Neuronal stem cell (in vitro differentiated cells): ENCODE measurements around the gene LMTK2.
A peak's percentile ranks its signal among the peaks of the same experiment; 100 is the strongest.

Experiments
- DNase-seq: peaks from one replicate; pipeline ENCODE4 v3.0.0-alpha.2; 2013; ENCODE audit warnings: low spot score
- H2AFZ ChIP-seq: one replicate; pipeline ENCODE4 v1.6.1; 2013; ENCODE audit warnings: mild to moderate bottlenecking, low read length, inconsistent platforms
- H2AK5ac ChIP-seq: 2 replicates; pipeline ENCODE4 v1.6.1; 2013; ENCODE audit warnings: low read depth, mild to moderate bottlenecking, inconsistent platforms, low read length, moderate library complexity, mixed read lengths
- H2BK120ac ChIP-seq: 2 replicates; pipeline ENCODE4 v1.6.1; 2013; ENCODE audit warnings: low read depth, mild to moderate bottlenecking, inconsistent platforms, low read length, moderate library complexity, mixed read lengths
- H2BK12ac ChIP-seq: one replicate; pipeline ENCODE4 v1.6.1; 2013; ENCODE audit warnings: low read length, inconsistent platforms
- H2BK15ac ChIP-seq: 2 replicates; pipeline ENCODE4 v1.6.1; 2013; ENCODE audit warnings: mild to moderate bottlenecking, low read length, inconsistent platforms, mixed read lengths
- H2BK5ac ChIP-seq: one replicate; pipeline ENCODE4 v1.6.1; 2013; ENCODE audit warnings: inconsistent platforms, mild to moderate bottlenecking, low read length, moderate library complexity
- H3K14ac ChIP-seq: one replicate; pipeline ENCODE4 v1.6.1; 2013; ENCODE audit warnings: low read length, inconsistent platforms
- H3K18ac ChIP-seq: 2 replicates; pipeline ENCODE4 v1.6.1; 2013; ENCODE audit warnings: low read length, inconsistent platforms
- H3K23ac ChIP-seq: 2 replicates; pipeline ENCODE4 v1.6.1; 2013; ENCODE audit warnings: low read depth, mild to moderate bottlenecking, mixed read lengths, low read length, inconsistent platforms; ENCODE audit not compliant: poor library complexity
- H3K27ac ChIP-seq: replicated peaks from 3 replicates; pipeline ENCODE4 v1.5.1; 2013; ENCODE audit warnings: low read length, inconsistent platforms
- H3K27me3 ChIP-seq, 3 experiments: 2 replicates each; pipeline ENCODE4 v1.6.1; 2013; ENCODE audit warnings: low read length in 3 of 3, mild to moderate bottlenecking in 2 of 3, inconsistent platforms in 1 of 3, low read depth in 1 of 3, mixed read lengths in 1 of 3, moderate library complexity in 1 of 3; ENCODE audit not compliant: control insufficient read depth in 3 of 3, insufficient read depth in 3 of 3
- H3K36me3 ChIP-seq, 2 donors: replicated peaks in 1 of 2; 2 replicates each; pipeline ENCODE4 v1.6.1; 2013; ENCODE audit warnings: low read length in 2 of 2; ENCODE audit not compliant: control insufficient read depth in 2 of 2, insufficient read depth in 2 of 2
- H3K4ac ChIP-seq: 2 replicates; pipeline ENCODE4 v1.6.1; 2013; ENCODE audit warnings: inconsistent platforms, mild to moderate bottlenecking, low read length, moderate library complexity
- H3K4me1 ChIP-seq, 2 donors: 1 replicate in 1 of 2; 2 replicates in 1 of 2; pipeline ENCODE4 v1.6.1; 2013; ENCODE audit warnings: low read length in 2 of 2, low read depth in 1 of 2; ENCODE audit not compliant: control insufficient read depth in 2 of 2, insufficient read depth in 1 of 2
- H3K4me2 ChIP-seq: one replicate; pipeline ENCODE4 v1.6.1; 2013; ENCODE audit warnings: mild to moderate bottlenecking, low read length, inconsistent platforms; ENCODE audit not compliant: insufficient read depth, poor library complexity, severe bottlenecking
- H3K4me3 ChIP-seq, 2 donors: 2 replicates each; pipeline ENCODE4 v1.5.1; 2013; ENCODE audit warnings: low read length in 2 of 2, mild to moderate bottlenecking in 2 of 2, inconsistent platforms in 1 of 2, moderate library complexity in 1 of 2
- H3K79me1 ChIP-seq: one replicate; pipeline ENCODE4 v1.6.1; 2013; ENCODE audit warnings: low read depth, mild to moderate bottlenecking, inconsistent platforms, low read length, moderate library complexity
- H3K9ac ChIP-seq: one replicate; pipeline ENCODE4 v1.6.1; 2013; ENCODE audit warnings: mild to moderate bottlenecking, low read depth, low read length, inconsistent platforms; ENCODE audit not compliant: poor library complexity
- H3K9me3 ChIP-seq, 2 donors: replicated peaks in 1 of 2; 2 replicates each; pipeline versions ENCODE3 to v1.6.1; 2013; ENCODE audit warnings: low read length in 2 of 2, mild to moderate bottlenecking in 2 of 2, inconsistent platforms in 1 of 2, low read depth in 1 of 2, mixed read lengths in 1 of 2, moderate library complexity in 1 of 2; ENCODE audit not compliant: control insufficient read depth in 2 of 2, insufficient read depth in 1 of 2
- H4K8ac ChIP-seq: one replicate; pipeline ENCODE4 v1.6.1; 2013; ENCODE audit warnings: low read depth, mild to moderate bottlenecking, inconsistent platforms, low read length, moderate library complexity
- H4K91ac ChIP-seq: one replicate; pipeline ENCODE4 v1.6.1; 2013; ENCODE audit warnings: low read length, low read depth, mild to moderate bottlenecking, inconsistent platforms; ENCODE audit not compliant: poor library complexity
- WGBS, 2 donors: extraction: QIAGEN DNeasy Blood & Tissue Kit; methylation state at CpG; one replicate each; pipeline ENCODE4 v1.1.7; 2013; ENCODE audit warnings: missing lambda C conversion rate in 2 of 2, mixed read lengths in 1 of 2; ENCODE audit not compliant: insufficient read length in 2 of 2, insufficient replicate concordance in 1 of 2; ENCODE audit errors: extremely low coverage in 2 of 2; 5-methylcytosine and 5-hydroxymethylcytosine counted together

Gene LMTK2

DNA sequence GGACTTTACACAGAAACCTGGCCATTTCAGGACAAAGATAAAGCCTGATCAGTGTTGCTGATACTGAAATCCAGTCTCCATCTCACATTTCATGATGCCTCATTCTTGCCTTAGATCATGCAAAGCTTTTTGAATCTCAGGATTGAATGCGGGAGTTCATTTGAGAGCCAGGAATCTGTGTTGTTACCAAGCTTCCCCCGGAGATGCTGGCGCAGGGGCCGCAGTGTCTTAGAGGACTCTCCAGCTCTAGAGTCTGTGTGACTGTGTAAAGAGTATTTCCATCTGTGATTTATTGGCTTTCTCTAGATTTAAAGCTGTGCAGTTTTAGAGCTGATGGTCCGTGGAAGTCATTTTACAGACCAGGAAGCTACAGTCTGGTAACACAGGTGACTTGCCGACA lies 32.0 kb downstream of the LMTK2 start:
- no peak overlapping the region for H3K18ac ChIP-seq
- no peak overlapping the region for H3K4me2 ChIP-seq
- peaks cover 0 to 2% (median 0%) of the 10 kb centered on the region in 3 experiments for H3K27me3 ChIP-seq
- no peak overlapping the region for H3K9ac ChIP-seq
- no peak for DNase-seq
- H2BK15ac ChIP-seq = no peak overlapping the region
- no peak overlapping the region for H2BK120ac ChIP-seq
- H3K14ac ChIP-seq = no peak overlapping the region
- no peak overlapping the region for H2AK5ac ChIP-seq
- no peaks in the 10 kb centered on the region for H3K9me3 ChIP-seq
- no peak overlapping the region for H3K23ac ChIP-seq
- no peak overlapping the region for H3K27ac ChIP-seq
- H2AFZ ChIP-seq = no peak overlapping the region
- H3K79me1 ChIP-seq = peaks cover 5% of the 10 kb centered on the region
- WGBS, 2 donors = no CpG with 5 or more reads among the region's 6 CpGs
- H3K4ac ChIP-seq = no peak overlapping the region
- H3K4me3 ChIP-seq = no peak overlapping the region
- H3K36me3 ChIP-seq = peaks cover 19 to 66% of the 10 kb centered on the region in 2 donors
- H3K4me1 ChIP-seq = peaks cover 0 to 2% of the 10 kb centered on the region in 2 donors
- no peak overlapping the region for H2BK5ac ChIP-seq
- no peak overlapping the region for H4K8ac ChIP-seq
- no peak overlapping the region for H2BK12ac ChIP-seq
- no peak overlapping the region for H4K91ac ChIP-seq

DNA sequence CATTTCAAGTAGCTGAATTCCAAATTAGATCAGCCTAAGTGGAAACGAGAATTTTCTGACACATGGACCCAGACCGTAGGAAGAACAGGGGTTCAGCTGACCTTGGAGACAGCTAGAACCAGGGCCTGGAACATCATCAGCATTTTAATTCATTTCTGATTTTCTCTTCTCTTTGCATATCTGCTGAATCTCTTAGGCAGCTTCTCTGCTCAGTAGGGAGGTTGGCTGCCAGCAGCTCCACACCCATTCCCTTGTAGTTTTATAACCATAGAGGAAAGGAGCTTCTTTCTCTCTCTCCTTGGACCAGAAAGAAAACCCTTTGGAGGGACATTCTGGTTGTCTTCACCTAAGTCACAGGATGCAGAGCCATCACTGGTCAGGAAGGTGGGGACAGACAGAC lies 36.0 kb downstream of the LMTK2 start:
- Histone ChIP-seq H3K4me3 (no peak overlapping the region), H3K4ac (no peak overlapping the region), H3K9ac (no peak overlapping the region), H2BK120ac (no peak overlapping the region), H2AFZ (no peak overlapping the region), H4K91ac (no peak overlapping the region), H3K4me1 (no peaks in the 10 kb centered on the region), H3K9me3 (peaks cover 0 to 23% of the 10 kb centered on the region in 2 donors), H2BK5ac (no peak overlapping the region), H3K27ac (no peak overlapping the region), H3K79me1 (no peaks in the 10 kb centered on the region), H2BK12ac (no peak overlapping the region), H3K18ac (no peak overlapping the region), H2AK5ac (no peak overlapping the region), H3K14ac (no peak overlapping the region), H3K4me2 (no peak overlapping the region), H4K8ac (no peak overlapping the region), H3K23ac (no peak overlapping the region), H3K36me3 (peaks cover 19 to 96% of the 10 kb centered on the region in 2 donors), H2BK15ac (no peak overlapping the region), H3K27me3 (no peaks in the 10 kb centered on the region)
- no peak for DNase-seq
- WGBS, 2 donors = no CpG with 5 or more reads among the region's 2 CpGs

DNA sequence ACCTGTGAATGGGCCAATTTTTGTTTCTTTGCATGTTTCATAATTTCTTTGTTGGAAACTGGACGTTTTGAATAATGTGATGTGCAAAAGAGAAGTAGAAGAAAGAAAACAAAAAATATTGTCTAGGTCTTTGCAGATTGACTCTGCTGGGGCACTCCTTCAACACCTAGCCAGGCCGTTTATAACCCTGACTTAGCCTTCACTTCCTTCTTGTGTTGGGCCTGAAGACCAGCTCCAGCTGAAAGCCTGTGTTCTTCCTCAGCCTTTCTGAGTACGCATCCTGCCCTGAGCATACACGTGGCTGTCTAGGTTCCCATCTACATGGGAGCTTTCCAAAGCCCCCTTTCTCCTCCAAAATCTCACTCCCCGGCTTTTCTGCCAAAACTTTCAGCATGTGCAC lies 41.9 kb downstream of the LMTK2 start:
- no peak overlapping the region for H3K4me2 ChIP-seq
- peaks cover 0 to 3% of the 10 kb centered on the region in 2 donors for H3K4me1 ChIP-seq
- no peak overlapping the region for H2BK5ac ChIP-seq
- H3K18ac ChIP-seq = no peak overlapping the region
- H2AK5ac ChIP-seq = no peak overlapping the region
- H4K8ac ChIP-seq = no peak overlapping the region
- peak overlapping the region in 1 of 2 donors; percentile 48 for H3K4me3 ChIP-seq
- H3K36me3 ChIP-seq = peaks cover 3 to 83% of the 10 kb centered on the region in 2 donors
- no peak for DNase-seq
- no peak overlapping the region for H2BK15ac ChIP-seq
- H3K27ac ChIP-seq = no peak overlapping the region
- no peak overlapping the region for H3K9ac ChIP-seq
- no CpG with 5 or more reads among the region's 5 CpGs for WGBS, 2 donors
- no peak overlapping the region for H2BK12ac ChIP-seq
- H3K9me3 ChIP-seq = peaks cover 0 to 23% of the 10 kb centered on the region in 2 donors
- no peak overlapping the region for H2BK120ac ChIP-seq
- H3K14ac ChIP-seq = no peak overlapping the region
- H3K27me3 ChIP-seq = no peaks in the 10 kb centered on the region
- H4K91ac ChIP-seq = no peak overlapping the region
- no peak overlapping the region for H3K4ac ChIP-seq
- no peak overlapping the region for H2AFZ ChIP-seq
- H3K23ac ChIP-seq = no peak overlapping the region
- no peaks in the 10 kb centered on the region for H3K79me1 ChIP-seq

DNA sequence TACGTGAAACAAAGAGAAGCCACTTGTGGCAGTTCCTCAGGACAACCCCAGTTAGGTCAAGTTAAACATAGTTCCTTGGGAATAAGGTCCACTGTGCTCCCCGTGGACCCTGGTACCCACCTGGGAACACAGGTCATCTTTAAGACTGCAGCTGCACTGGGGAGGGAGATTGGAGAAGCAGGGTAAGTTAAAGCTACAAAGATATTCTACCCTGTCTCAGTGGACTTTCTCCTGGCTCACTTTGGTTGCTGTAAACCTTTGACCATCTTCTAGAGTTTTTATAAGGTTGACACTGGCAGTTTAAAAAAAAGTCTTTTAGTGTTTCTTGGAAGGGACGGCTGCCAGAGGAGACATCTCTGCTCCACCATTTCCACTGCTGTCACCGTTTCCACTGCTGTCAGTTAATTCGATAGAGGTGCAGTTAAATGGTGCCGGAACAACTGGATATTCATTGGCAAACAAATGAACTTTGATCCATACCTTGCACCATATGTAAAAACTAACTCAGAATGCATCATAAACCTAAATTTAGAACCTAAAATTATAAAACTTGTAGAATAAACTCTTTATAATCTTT lies 42.5 kb downstream of the LMTK2 start:
- Histone ChIP-seq H3K4ac (no peak overlapping the region), H3K27me3 (no peaks in the 10 kb centered on the region), H2AFZ (no peak overlapping the region), H3K9me3 (peaks cover 0 to 23% of the 10 kb centered on the region in 2 donors), H3K79me1 (no peaks in the 10 kb centered on the region), H4K8ac (no peak overlapping the region), H2BK15ac (no peak overlapping the region), H3K4me3 (no peak overlapping the region), H3K27ac (no peak overlapping the region), H3K23ac (no peak overlapping the region), H2BK120ac (no peak overlapping the region), H3K36me3 (peaks cover 3 to 83% of the 10 kb centered on the region in 2 donors), H3K18ac (no peak overlapping the region), H2AK5ac (no peak overlapping the region), H3K4me2 (no peak overlapping the region), H3K4me1 (peaks cover 0 to 3% of the 10 kb centered on the region in 2 donors), H3K14ac (no peak overlapping the region), H3K9ac (no peak overlapping the region), H4K91ac (no peak overlapping the region), H2BK12ac (no peak overlapping the region), H2BK5ac (no peak overlapping the region)
- WGBS, 2 donors = no CpG with 5 or more reads among the region's 6 CpGs
- DNase-seq = no peak
